HUES64 (cell line): ENCODE measurements around the gene APOBEC3F.

Source experiments
- H3K27ac ChIP-seq: 2 replicates; pipeline ENCODE4 v1.7.0; 2013; ENCODE audit warnings: low read depth, low read length, inconsistent platforms
- H3K27me3 ChIP-seq: 2 replicates; pipeline ENCODE4 v1.6.1; 2013; ENCODE audit warnings: mild to moderate bottlenecking, low read length; ENCODE audit not compliant: insufficient read depth
- H3K36me3 ChIP-seq: 2 replicates; pipeline ENCODE4 v1.6.1; 2013; ENCODE audit warnings: mild to moderate bottlenecking, low read length; ENCODE audit not compliant: insufficient read depth
- H3K4me1 ChIP-seq: 2 replicates; pipeline ENCODE4 v1.6.1; 2013; ENCODE audit warnings: mild to moderate bottlenecking, low read length, moderate library complexity; ENCODE audit not compliant: insufficient read depth
- H3K4me3 ChIP-seq: 2 replicates; pipeline ENCODE4 v1.5.1; 2013; ENCODE audit warnings: mild to moderate bottlenecking, low read length, moderate library complexity
- H3K9ac ChIP-seq: 2 replicates; pipeline ENCODE4 v1.6.1; 2013; ENCODE audit warnings: mild to moderate bottlenecking, low read depth, low read length
- H3K9me3 ChIP-seq: 2 replicates; pipeline ENCODE4 v1.6.1; 2013; ENCODE audit warnings: low read depth, low read length; ENCODE audit not compliant: insufficient read depth
- WGBS: fragments of 150-250, 120-280 bp; methylation state at CpG from one replicate; pipeline ENCODE4 v1.1.7; 2013; ENCODE audit warnings: missing lambda C conversion rate; 5-methylcytosine and 5-hydroxymethylcytosine counted together

APOBEC3F gene

DNA sequence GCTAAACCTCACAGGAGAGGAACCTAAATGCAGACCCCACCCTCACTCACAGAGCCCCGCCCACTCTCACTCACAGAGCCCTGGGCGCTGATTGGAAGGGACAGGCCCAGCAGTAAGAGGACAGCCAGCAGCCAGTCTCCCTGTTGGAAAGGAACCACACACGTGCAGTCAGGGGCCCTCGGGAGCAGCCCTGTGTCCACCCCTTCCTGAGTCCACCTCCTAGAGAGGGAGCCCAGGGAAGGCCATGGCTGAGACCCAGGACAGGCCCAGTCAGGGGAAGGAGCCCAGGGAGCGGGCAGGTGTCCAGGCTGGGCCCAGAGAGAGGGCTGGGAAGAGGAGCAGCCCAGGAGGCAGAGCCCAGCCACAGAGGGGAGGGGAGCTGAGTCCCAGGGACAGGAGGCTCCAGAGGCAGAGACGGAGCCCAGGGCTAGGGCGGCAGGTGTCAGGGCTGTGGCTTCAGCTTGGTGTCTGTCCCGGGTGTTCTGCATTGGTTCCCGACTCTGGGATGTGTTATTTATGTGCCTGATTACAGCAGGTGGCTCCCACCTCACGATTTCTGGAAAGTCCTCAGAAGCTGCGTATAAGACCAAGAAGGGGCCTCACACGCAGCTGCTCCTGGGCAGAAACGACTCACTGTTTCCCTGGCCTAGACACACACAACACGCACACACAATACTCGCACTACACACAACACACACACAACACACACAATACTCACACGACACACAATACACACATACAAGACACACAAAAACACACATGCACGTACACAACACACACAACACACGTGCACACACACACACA lies 47.4 kb downstream of the APOBEC3F start:
- Histone ChIP-seq H3K27me3 (no peaks in the 10 kb centered on the region), H3K27ac (no peak overlapping the region), H3K9ac (no peak overlapping the region), H3K36me3 (no peaks in the 10 kb centered on the region), H3K9me3 (no peaks in the 10 kb centered on the region), H3K4me1 (peaks cover 5% of the 10 kb centered on the region; the same call in 1 of the 2 replicates), H3K4me3 (no peak overlapping the region)
- WGBS: 61% methylated on average over 18 of the region's 18 CpGs

DNA sequence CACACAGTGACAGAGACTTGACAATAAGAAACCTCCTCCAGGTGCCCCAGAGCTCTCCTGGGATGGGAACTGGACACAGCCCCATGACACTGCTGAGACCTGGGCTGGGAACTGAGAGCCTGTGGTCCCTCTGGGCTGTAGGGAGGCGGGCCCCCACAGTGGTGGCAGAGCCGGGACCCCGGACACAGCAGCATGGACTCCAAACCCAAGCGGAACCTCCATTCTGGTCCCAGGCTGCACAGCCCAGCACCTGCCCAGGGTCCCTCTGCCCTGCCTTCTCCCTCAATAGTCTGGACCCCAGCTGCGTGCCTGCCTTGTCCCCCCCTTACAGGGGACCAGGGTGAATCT lies 48.0 kb downstream of the APOBEC3F start:
- no peak overlapping the region for H3K4me3 ChIP-seq
- peaks cover 5% of the 10 kb centered on the region; the same call in 1 of the 2 replicates for H3K4me1 ChIP-seq
- no peak overlapping the region for H3K9ac ChIP-seq
- H3K27ac ChIP-seq: no peak overlapping the region
- H3K36me3 ChIP-seq: no peaks in the 10 kb centered on the region
- no peaks in the 10 kb centered on the region for H3K27me3 ChIP-seq
- WGBS: 88% methylated on average over 5 of the region's 5 CpGs
- H3K9me3 ChIP-seq: no peaks in the 10 kb centered on the region

DNA sequence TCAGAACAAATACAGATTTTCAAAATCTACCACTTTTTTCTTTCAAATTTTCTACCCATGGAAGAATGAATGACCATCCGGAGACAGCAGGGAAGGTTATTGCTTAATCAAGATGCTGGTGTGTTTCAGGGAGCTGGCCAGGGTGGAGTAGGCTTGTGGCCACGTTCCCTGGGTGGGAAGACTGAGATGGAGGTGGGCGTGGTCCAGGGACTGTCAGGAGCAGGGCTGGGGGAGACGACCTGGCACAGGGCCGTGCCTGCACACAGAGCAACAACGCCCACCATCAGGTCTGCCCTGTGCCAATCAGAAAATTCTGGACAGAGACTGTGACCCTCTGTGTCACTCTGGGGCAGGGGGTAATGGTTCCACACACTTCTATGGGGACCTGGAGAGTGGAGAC lies 49.3 kb downstream of the APOBEC3F start:
- H3K27me3 ChIP-seq: no peaks in the 10 kb centered on the region
- no peaks in the 10 kb centered on the region for H3K9me3 ChIP-seq
- 88% methylated on average over 6 of the region's 6 CpGs for WGBS
- no peak overlapping the region for H3K9ac ChIP-seq
- no peak overlapping the region for H3K4me3 ChIP-seq
- peaks cover 5% of the 10 kb centered on the region; the same call in 1 of the 2 replicates for H3K4me1 ChIP-seq
- H3K36me3 ChIP-seq: no peaks in the 10 kb centered on the region
- no peak overlapping the region for H3K27ac ChIP-seq

DNA sequence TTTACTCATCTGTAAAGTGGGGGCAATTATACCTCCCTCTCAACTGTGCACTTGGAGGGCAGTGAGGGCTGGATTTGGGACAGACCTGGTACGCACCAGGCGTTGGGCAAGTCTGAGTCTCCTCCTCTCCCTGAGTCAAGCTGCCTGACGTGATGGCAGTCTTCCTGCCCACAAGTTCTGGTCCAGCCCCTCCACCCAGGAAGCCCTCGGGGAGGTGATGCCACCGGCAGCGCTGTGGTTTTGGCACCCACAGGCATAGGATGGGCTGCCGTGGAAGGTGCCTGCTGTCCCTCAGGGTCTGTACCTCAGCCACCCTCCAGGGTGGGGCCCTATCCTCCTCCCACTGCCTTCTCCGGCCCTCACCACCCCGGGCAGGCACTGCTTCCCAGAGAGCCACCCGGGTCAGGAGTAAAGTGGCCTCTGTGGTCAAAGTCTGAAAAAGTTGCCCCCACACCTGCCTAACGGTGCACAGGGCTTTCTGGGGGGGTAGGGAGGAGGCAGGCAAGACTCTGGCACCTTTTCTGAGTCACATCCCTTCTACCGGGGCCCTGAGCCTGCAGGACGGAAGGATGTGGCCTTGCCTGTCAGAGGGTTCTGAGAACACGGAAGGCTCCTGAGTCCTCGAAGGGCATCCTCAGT lies 49.9 kb downstream of the APOBEC3F start:
- Histone ChIP-seq H3K27ac (no peak overlapping the region), H3K4me3 (no peak overlapping the region), H3K4me1 (peaks cover 5% of the 10 kb centered on the region; the same call in 1 of the 2 replicates), H3K9me3 (no peaks in the 10 kb centered on the region), H3K9ac (no peak overlapping the region), H3K36me3 (no peaks in the 10 kb centered on the region), H3K27me3 (no peaks in the 10 kb centered on the region)
- WGBS: 93% methylated on average over 15 of the region's 15 CpGs

DNA sequence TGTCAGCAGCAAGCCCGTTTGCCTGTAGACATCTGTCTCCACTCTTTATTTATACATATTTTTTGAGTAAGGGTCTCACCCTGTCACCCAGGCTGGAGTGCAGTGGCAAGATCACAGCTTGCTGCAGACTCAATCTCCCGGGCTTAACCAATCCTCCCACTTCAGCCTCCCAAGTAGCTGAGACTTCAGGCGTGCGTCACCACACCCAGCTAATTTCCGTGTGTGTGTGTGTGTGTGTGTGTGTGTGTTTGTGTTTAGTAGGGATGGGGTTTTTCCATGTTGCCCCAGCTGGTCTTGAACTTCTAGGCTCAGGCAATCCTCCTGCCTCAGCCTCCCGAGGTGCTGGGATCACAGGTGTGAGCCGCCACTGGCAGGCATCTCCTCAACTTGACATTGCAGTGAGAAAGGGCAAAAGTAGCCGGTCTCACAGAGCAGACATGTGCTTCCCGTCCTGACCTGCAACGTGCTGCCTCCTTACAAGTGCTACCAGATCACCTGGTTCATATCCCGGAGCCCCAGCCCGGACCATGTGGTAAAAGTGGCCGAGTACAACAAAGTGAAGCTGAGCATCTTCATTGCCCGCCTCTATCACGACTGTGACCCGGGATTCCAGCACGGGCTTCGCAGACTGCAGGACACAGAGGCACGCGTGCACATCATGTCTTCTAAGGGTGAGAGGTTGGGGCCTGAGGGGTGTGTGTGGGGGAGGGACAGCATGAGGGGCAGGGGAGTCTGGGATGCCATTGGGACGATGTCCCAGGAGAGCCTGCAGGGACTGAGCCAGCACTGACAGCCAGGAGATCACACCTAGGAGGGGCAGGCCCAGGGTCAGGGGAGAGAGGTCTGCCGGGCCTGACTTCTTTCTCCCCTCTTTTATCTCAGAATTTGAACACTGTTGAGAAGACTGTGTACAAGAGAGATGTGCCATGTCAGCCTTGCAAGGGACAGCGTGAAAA lies 50.7 kb downstream of the APOBEC3F start:
- H3K27ac ChIP-seq: no peak overlapping the region
- H3K4me1 ChIP-seq: peaks cover 5% of the 10 kb centered on the region; the same call in 1 of the 2 replicates
- no peak overlapping the region for H3K9ac ChIP-seq
- no peaks in the 10 kb centered on the region for H3K9me3 ChIP-seq
- H3K36me3 ChIP-seq: no peaks in the 10 kb centered on the region
- H3K4me3 ChIP-seq: no peak overlapping the region
- WGBS: 90% methylated on average over 23 of the region's 23 CpGs
- no peaks in the 10 kb centered on the region for H3K27me3 ChIP-seq

DNA sequence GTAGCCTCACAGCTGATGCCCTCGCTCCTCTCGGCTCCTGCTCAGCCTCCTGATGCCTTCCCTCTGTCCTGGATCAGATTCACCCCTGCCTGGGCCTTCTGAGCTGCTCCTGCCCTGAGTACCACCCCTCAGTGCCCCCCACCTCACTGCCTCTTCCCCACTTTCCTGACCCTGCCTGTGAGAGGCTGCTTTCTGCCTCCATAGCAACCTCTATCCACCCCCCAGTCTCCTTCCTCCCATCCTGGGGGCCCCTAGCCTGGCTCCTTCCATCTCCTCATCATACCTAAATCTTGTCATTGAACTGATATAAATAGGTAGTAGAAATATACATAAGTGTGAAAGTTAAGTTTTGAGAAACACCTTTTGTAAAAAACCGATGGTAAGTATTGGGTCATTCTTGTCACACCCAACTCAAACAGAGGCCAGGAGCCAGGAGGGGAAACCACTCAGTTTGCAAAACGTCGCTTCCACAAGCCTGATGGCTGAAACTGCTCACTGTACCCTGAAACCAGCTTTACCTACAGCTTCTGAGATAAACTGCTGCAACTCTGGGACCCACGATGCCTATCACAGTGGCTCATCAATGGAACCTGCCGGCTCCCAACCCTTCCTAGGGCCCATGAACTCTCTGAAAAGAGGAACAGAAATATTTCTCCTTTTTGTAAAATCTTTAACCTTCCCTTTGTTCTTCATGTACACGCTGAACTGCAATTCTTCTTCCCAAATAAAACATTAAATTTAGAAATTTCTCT lies 51.6 kb downstream of the APOBEC3F start:
- no peak overlapping the region for H3K4me3 ChIP-seq
- WGBS: 88% methylated on average over 8 of the region's 8 CpGs
- H3K4me1 ChIP-seq: peaks cover 8% of the 10 kb centered on the region; the same call in 1 of the 2 replicates
- H3K36me3 ChIP-seq: no peaks in the 10 kb centered on the region
- no peaks in the 10 kb centered on the region for H3K9me3 ChIP-seq
- H3K27me3 ChIP-seq: no peaks in the 10 kb centered on the region
- no peak overlapping the region for H3K9ac ChIP-seq
- H3K27ac ChIP-seq: no peak overlapping the region

DNA sequence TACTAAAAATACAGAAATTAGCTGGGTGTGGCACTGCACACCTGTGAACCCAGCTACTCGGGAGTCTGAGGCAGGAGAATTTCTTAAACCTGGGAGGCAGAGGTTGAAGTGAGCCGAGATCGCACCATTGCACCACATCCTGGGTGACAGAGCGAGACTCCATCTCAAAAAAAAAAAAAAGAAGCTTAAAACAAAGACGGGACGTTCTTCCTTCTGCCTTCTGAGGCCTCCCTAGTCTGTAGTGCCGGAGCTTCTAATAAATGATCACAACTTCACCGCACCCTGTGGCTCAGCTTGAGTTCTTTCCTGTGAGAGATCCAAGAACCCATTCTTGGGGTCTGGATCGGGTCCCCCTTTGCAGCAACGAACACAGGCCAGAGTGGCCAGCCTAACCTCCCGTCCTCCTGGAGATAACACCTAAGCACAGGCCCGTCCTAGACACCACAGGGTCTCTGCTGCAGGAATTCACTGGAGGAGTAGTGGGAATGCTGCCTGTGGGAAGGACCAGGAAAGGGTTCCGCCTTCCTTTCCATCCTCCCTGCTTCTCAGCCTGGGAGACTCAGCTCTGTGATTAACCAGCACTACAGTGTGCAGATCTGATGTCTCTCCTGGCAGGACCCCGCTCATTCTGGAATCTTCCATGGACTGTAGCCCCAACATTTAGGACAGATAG lies 54.2 kb downstream of the APOBEC3F start:
- Histone ChIP-seq H3K9me3 (no peaks in the 10 kb centered on the region), H3K9ac (no peak overlapping the region), H3K4me3 (no peak overlapping the region), H3K4me1 (peaks cover 17% of the 10 kb centered on the region; the same call in 1 of the 2 replicates), H3K27ac (no peak overlapping the region), H3K36me3 (no peaks in the 10 kb centered on the region), H3K27me3 (no peaks in the 10 kb centered on the region)
- 88% methylated on average over 14 of the region's 14 CpGs for WGBS

DNA sequence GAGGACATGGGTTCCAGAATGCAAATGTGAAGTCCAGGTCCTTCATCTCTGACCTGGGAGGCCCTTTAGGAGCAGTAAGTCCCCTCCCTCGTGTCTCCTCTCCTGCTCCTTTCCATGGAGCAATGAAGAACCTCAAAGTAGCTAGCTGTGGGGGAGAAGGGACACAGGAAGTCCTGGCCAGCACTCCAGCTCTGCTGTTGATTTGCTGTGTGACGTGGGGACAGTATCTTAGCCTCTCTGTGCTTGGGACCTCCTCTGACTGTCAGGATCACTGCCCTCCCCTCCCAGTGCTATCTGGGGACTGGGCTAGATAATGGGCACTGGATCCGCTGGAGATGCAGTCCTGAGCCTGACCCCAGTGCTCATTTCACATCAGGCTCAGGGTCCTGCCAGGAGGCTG lies 55.3 kb downstream of the APOBEC3F start:
- Histone ChIP-seq H3K27me3 (no peaks in the 10 kb centered on the region), H3K9ac (no peak overlapping the region), H3K9me3 (no peaks in the 10 kb centered on the region), H3K4me1 (peaks cover 21% of the 10 kb centered on the region), H3K4me3 (no peak overlapping the region), H3K27ac (no peak overlapping the region), H3K36me3 (no peaks in the 10 kb centered on the region)
- WGBS: 91% methylated on average over 3 of the region's 3 CpGs

DNA sequence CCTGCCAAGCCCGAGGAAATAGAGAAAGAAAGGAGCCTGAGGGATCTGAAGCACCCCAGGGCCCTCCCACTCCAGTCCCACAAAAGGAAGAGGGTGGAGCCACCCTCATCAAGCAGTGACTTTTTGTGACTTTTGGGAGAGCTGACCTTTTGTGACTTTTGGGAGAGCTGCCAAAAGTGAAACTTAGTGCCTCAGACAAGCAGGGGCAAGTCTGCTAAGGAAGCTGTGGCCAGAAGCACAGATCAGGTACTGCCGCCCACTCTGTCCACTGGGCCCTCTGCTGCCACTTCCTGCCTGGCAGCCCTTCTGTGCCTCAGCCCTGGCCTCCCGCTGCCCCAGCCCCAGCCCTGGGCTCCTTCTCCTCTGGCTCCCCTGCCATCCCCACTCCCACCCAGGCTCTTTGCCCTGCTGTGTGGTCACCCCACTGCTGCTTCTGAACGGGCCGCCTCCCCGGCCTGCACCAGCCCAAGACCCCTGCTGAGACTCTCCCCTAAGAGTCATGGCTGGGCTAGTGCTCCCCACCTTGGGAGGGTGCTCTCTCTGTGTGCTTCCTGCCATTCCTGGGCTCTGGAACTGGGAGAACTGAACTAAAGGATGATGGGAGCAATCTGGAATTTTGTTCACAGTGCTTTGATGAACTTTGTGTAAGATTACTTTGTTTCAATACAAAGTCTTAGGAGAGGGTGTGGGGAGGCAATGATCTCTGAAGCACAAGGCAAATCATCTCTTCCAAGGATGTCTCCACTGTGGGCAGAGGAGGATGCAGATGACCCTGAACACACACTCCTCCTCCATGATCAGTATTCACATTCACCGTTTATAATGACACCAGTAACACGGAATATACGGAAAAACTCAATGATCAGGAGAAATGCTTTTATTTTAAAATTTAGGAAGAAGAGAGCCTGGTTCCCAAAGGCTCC lies 56.7 kb downstream of the APOBEC3F start, which contains the start of gene APOBEC3H:
APOBEC3H (plus strand) TSS at position 147 of the 923 bp plus-strand sequence. CDS start 3,035 bp downstream, outside the sequence.
- no peak within 1 kb of the TSS for H3K4me3 ChIP-seq
- WGBS: 78% methylated on average over 9 of the region's 9 CpGs
- no peaks in the 10 kb centered on the region for H3K27me3 ChIP-seq
- peaks cover 21% of the 10 kb centered on the region for H3K4me1 ChIP-seq
- no peaks in the 10 kb centered on the region for H3K9me3 ChIP-seq
- H3K36me3 ChIP-seq: no peaks in the 10 kb centered on the region
- no peak within 1 kb of the TSS for H3K9ac ChIP-seq
- peak within 1 kb of the TSS; percentile 17 for H3K27ac ChIP-seq
